SK-N-SH (cell line): ENCODE measurements around the gene CCDC148. TPM values are rescaled to one million over a fixed set of nuclear protein-coding genes. Genes with fewer than 3 reads are reported as not detected.
"Not testable (repeated sequence)": the region's sequence is repeated elsewhere in the genome, so short reads cannot be mapped to it uniquely, and the experiment has no call there.

Experiments used
- CTCF ChIA-PET: fragments of 300-600, 350-600 bp; formaldehyde crosslinking; extraction: SDS; loops from one replicate; lab custom pipeline; 2021; lab: Yijun Ruan, JAX
- POLR2A ChIA-PET: fragments of 350-600 bp; sonication (Branson Sonifier 250); formaldehyde crosslinking; extraction: SDS; loops from one replicate; lab custom pipeline; 2020; ENCODE audit warnings: antibody characterized with exemption, inconsistent platforms; lab: Yijun Ruan, JAX
- DNase-seq: peaks from one replicate; pipeline ENCODE4 v3.0.0; 2012
- H2AFZ ChIP-seq: fragments of 200-600 bp; sonication (generic); 2 replicates; pipeline ENCODE4 v1.8.1; 2016; ENCODE audit warnings: antibody characterized with exemption, mild to moderate bottlenecking, low read depth
- H3F3A ChIP-seq: fragments of 200-600 bp; sonication (generic); replicated peaks from 2 replicates; pipeline ENCODE3; 2016; ENCODE audit warnings: antibody characterized with exemption, mild to moderate bottlenecking; ENCODE audit not compliant: insufficient read depth
- H3K27ac ChIP-seq, 2 experiments: fragments of 200-500 bp in 1 of 2; fragments of 200-600 bp in 1 of 2; sonication (Bioruptor generic) in 1 of 2; sonication (generic), shearing (Covaris generic) in 1 of 2; 2 replicates each; pipeline versions ENCODE4 v1.5.1 to v1.6.1; 2014 to 2016; ENCODE audit warnings: low read depth in 2 of 2, inconsistent platforms in 1 of 2, low read length in 1 of 2, mild to moderate bottlenecking in 1 of 2, mixed read lengths in 1 of 2
- H3K27me3 ChIP-seq: fragments of 200-600 bp; sonication (generic), shearing (Covaris generic); 2 replicates; pipeline ENCODE4 v1.6.1; 2016; ENCODE audit warnings: mixed run types; ENCODE audit not compliant: insufficient read depth
- H3K36me3 ChIP-seq, 2 experiments: fragments of 200-500 bp in 1 of 2; fragments of 200-600 bp in 1 of 2; sonication (Bioruptor generic) in 1 of 2; sonication (generic) in 1 of 2; replicated peaks in 1 of 2; 2 replicates each; pipeline versions ENCODE3 to v1.5.1; 2014 to 2016; ENCODE audit warnings: low read length in 1 of 2, mild to moderate bottlenecking in 1 of 2; ENCODE audit not compliant: insufficient read depth in 2 of 2, control insufficient read depth in 1 of 2
- H3K4me1 ChIP-seq, 2 experiments: fragments of 200-500 bp in 1 of 2; fragments of 200-600 bp in 1 of 2; sonication (Bioruptor generic) in 1 of 2; sonication (generic), shearing (Covaris generic) in 1 of 2; 2 replicates each; pipeline versions ENCODE4 v1.5.1 to v1.6.1; 2014 to 2016; ENCODE audit warnings: low read depth in 1 of 2, low read length in 1 of 2, mixed run types in 1 of 2; ENCODE audit not compliant: insufficient read depth in 2 of 2, control insufficient read depth in 1 of 2
- H3K4me2 ChIP-seq: fragments of 200-600 bp; sonication (generic), shearing (Covaris generic); 2 replicates; pipeline ENCODE4 v1.6.1; 2017; ENCODE audit warnings: mixed run types
- H3K4me3 ChIP-seq, 2 experiments: fragments of 200-500 bp in 1 of 2; fragments of 200-600 bp in 1 of 2; sonication (Bioruptor generic) in 1 of 2; sonication (generic), shearing (Covaris generic) in 1 of 2; 2 replicates each; pipeline versions ENCODE4 v1.5.1 to v1.8.1; 2014 to 2016; ENCODE audit warnings: low read depth in 2 of 2, inconsistent platforms in 1 of 2, low read length in 1 of 2, mild to moderate bottlenecking in 1 of 2, mixed read lengths in 1 of 2, moderate library complexity in 1 of 2
- H3K79me2 ChIP-seq: fragments of 200-600 bp; sonication (generic); 2 replicates; pipeline ENCODE4 v1.8.1; 2017; ENCODE audit warnings: mild to moderate bottlenecking; ENCODE audit not compliant: insufficient read depth
- H3K9ac ChIP-seq: fragments of 200-600 bp; sonication (generic); 2 replicates; pipeline ENCODE4 v1.6.1; 2017; ENCODE audit warnings: mixed run types
- H3K9me2 ChIP-seq: fragments of 200-600 bp; sonication (generic); 2 replicates; pipeline ENCODE4 v1.6.1; 2017; ENCODE audit warnings: mixed run types
- H3K9me3 ChIP-seq: fragments of 200-600 bp; sonication (generic); 2 replicates; pipeline ENCODE4 v1.6.1; 2017; ENCODE audit warnings: mixed run types, mild to moderate bottlenecking, moderate library complexity
- H4K20me1 ChIP-seq: fragments of 200-600 bp; sonication (generic); 2 replicates; pipeline ENCODE4 v1.6.1; 2017; ENCODE audit warnings: mild to moderate bottlenecking, mixed run types; ENCODE audit not compliant: insufficient read depth
- CHD2 ChIP-seq: fragments of 150-350 bp; IDR thresholded peaks from 2 replicates; pipeline ENCODE4 v1.6.1; 2018; ENCODE audit warnings: low read length; ENCODE audit not compliant: partially characterized antibody
- EP300 ChIP-seq, 2 experiments: IDR thresholded peaks; 2 replicates each; pipeline versions ENCODE4 v1.4.0 to v1.6.1; 2012; ENCODE audit warnings: borderline replicate concordance in 1 of 2, low read depth in 1 of 2, low read length in 1 of 2
- FOXM1 ChIP-seq: IDR thresholded peaks from 2 replicates; pipeline ENCODE4 v1.4.0; 2012; ENCODE audit warnings: low read depth, mild to moderate bottlenecking
- GABPA ChIP-seq: IDR thresholded peaks from 2 replicates; pipeline ENCODE4 v1.4.0; 2012; ENCODE audit warnings: low read depth, mild to moderate bottlenecking
- JUND ChIP-seq: IDR thresholded peaks from 2 replicates; pipeline ENCODE4 v1.4.0; 2012
- MEF2A ChIP-seq: IDR thresholded peaks from 2 replicates; pipeline ENCODE4 v1.4.0; 2012; ENCODE audit warnings: low read depth, borderline replicate concordance
- POLR2AphosphoS5 ChIP-seq: IDR thresholded peaks from 2 replicates; pipeline ENCODE4 v1.6.1; 2012; ENCODE audit warnings: low read depth, low read length
- RCOR1 ChIP-seq: fragments of 150-350 bp; IDR thresholded peaks from 2 replicates; pipeline ENCODE4 v1.6.1; 2017; ENCODE audit warnings: antibody characterized with exemption, low read length
- RFX5 ChIP-seq: IDR thresholded peaks from 2 replicates; pipeline ENCODE4 v1.6.1; 2012; ENCODE audit warnings: mild to moderate bottlenecking, improper control_type of control experiment, low read length
- RXRA ChIP-seq: IDR thresholded peaks from 2 replicates; pipeline ENCODE4 v1.4.0; 2012; ENCODE audit warnings: low read depth, mild to moderate bottlenecking, borderline replicate concordance
- SIN3A ChIP-seq: IDR thresholded peaks from 2 replicates; pipeline ENCODE4 v1.6.1; 2012; ENCODE audit warnings: low read depth, mild to moderate bottlenecking, low read length, moderate library complexity, borderline replicate concordance
- YY1 ChIP-seq: IDR thresholded peaks from 2 replicates; pipeline ENCODE4 v1.4.0; 2012; ENCODE audit warnings: low read depth, mild to moderate bottlenecking
- WGBS: methylation state at CpG from one replicate; pipeline ENCODE4 v1.1.6; 2017; ENCODE audit warnings: low lambda C conversion rate; 5-methylcytosine and 5-hydroxymethylcytosine counted together
- polyA plus RNA-seq, 3 experiments: library from polyadenylated mRNA; depleted of rRNA; stranded (reverse); fragments of >200 nt; gene quantifications; 2 replicates each; pipeline ENCODE4 v1.2.3, GENCODE V29; 2012
- TF ChIP-seq, protein P1 (sequence below): IDR thresholded peaks from 2 replicates; pipeline ENCODE4 v1.4.0; 2012; ENCODE audit warnings: low read depth
- TF ChIP-seq, protein P2 (sequence below): fragments of 150-350 bp; IDR thresholded peaks from 2 replicates; pipeline ENCODE4 v1.6.1; 2017; ENCODE audit warnings: antibody characterized with exemption, low read length, low read depth, borderline replicate concordance
- TF ChIP-seq, protein P3 (sequence below): fragments of 150-350 bp; IDR thresholded peaks from 2 replicates; pipeline ENCODE4 v1.6.1; 2016; ENCODE audit warnings: mild to moderate bottlenecking, low read depth, low read length

CCDC148 gene
- polyA plus RNA-seq, 1 of the 3 experiments (the other 2 are of a cell fraction), result 0.18 TPM

DNA sequence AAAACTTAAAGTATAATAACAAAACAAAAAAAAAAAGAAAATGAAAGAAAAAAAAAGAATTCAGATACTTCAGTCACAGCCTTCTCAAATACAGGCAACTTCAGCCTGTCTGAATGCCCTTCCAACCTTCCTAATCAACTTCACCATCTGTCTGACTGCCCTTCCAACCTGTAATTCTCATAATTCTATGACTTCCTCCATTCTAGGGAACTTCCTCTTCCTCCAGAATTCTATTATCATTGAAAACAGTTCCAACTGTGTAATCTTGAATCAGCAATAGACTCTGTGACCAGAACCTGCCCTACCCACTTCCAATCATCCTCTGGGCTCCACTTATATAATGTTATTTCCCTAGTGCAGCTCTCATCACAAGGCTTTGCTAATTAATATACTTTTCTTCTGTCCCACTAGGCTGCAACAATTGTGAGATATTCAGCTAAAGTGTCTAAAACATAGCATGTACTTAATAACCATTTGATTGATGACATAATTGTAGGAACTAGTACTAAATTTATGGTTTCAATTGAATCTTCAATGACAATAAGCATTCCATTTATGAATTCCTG, 227.5 kb downstream of the CCDC148 start:
- no peaks in the 10 kb centered on the region; the same call in 1 of the 2 replicates for H3K27me3 ChIP-seq
- no peaks in the 10 kb centered on the region for H3K36me3 ChIP-seq
- no peaks in the 10 kb centered on the region for H3K9me2 ChIP-seq
- no peaks in the 10 kb centered on the region for H3K4me1 ChIP-seq
- H3K4me3 ChIP-seq, result no peak overlapping the region
- no peaks in the 10 kb centered on the region for H3K79me2 ChIP-seq
- TF ChIP-seq EP300 (IDR thresholded peaks at IDR 0.05; ENCODE audit: borderline replicate concordance in 1 of 2, low read depth in 1 of 2, low read length in 1 of 2) (no peak), SIN3A (no peak), CHD2 (no peak), GABPA (no peak), MEF2A (no peak), POLR2AphosphoS5 (no peak), JUND (no peak), RCOR1 (no peak), FOXM1 (no peak), YY1 (no peak), RXRA (no peak), RFX5 (no peak)
- TF ChIP-seq, protein P1, sequence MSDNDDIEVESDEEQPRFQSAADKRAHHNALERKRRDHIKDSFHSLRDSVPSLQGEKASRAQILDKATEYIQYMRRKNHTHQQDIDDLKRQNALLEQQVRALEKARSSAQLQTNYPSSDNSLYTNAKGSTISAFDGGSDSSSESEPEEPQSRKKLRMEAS, result no peak
- TF ChIP-seq, protein P2, sequence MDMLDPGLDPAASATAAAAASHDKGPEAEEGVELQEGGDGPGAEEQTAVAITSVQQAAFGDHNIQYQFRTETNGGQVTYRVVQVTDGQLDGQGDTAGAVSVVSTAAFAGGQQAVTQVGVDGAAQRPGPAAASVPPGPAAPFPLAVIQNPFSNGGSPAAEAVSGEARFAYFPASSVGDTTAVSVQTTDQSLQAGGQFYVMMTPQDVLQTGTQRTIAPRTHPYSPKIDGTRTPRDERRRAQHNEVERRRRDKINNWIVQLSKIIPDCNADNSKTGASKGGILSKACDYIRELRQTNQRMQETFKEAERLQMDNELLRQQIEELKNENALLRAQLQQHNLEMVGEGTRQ, result no peak
- TF ChIP-seq, protein P3, sequence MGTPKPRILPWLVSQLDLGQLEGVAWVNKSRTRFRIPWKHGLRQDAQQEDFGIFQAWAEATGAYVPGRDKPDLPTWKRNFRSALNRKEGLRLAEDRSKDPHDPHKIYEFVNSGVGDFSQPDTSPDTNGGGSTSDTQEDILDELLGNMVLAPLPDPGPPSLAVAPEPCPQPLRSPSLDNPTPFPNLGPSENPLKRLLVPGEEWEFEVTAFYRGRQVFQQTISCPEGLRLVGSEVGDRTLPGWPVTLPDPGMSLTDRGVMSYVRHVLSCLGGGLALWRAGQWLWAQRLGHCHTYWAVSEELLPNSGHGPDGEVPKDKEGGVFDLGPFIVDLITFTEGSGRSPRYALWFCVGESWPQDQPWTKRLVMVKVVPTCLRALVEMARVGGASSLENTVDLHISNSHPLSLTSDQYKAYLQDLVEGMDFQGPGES, result no peak
- no peak overlapping the region for H2AFZ ChIP-seq
- H3K9me3 ChIP-seq, result no peaks in the 10 kb centered on the region
- ChIA-PET POLR2A (no interaction called here), CTCF (interaction anchor here (1.6 kb wide), 1 partner anchor 205 kb away, joined by 3 read pairs; no protein-coding TSS in a partner anchor)
- H4K20me1 ChIP-seq, result no peaks in the 10 kb centered on the region
- DNase-seq, result no peak
- no peak overlapping the region for H3K9ac ChIP-seq
- H3K27ac ChIP-seq, result no peak overlapping the region
- H3F3A ChIP-seq, result no peaks in the 10 kb centered on the region
- no peak overlapping the region for H3K4me2 ChIP-seq

DNA sequence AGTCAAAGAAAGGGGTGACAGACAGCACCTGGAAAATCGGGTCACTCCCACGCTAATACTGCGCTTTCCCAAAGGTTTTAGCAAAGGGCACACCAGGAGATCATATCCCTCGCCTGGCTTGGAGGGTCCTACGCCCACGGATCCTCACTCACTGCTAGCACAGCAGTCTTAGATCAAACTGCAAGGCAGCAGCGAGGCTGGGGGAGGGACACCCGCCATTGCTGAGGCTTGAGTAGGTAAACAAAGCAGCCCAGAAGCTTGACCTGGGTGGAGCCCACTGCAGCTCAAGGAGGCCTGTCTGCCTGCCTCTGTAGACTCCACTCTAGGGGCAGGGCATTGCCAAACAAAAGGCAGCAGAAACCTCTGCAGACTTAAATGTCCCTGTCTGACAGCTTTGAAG, 233.5 kb downstream of the CCDC148 start:
- POLR2A ChIA-PET, H3K9ac ChIP-seq, H4K20me1 ChIP-seq, H3K4me1 ChIP-seq, DNase-seq, H3K4me2 ChIP-seq, H3F3A ChIP-seq, H2AFZ ChIP-seq, CTCF ChIA-PET, H3K9me2 ChIP-seq, H3K27me3 ChIP-seq, H3K79me2 ChIP-seq, H3K36me3 ChIP-seq, H3K4me3 ChIP-seq, H3K27ac ChIP-seq, H3K9me3 ChIP-seq: not testable (repeated sequence)
- 59% methylated on average over 5 of the region's 8 CpGs for WGBS
